ENCODE measurements around the gene ANKRD36B.
"Not testable (repeated sequence)": the region's sequence is repeated elsewhere in the genome, so short reads cannot be mapped to it uniquely, and the experiment has no call there.

ANKRD36B gene

DNA sequence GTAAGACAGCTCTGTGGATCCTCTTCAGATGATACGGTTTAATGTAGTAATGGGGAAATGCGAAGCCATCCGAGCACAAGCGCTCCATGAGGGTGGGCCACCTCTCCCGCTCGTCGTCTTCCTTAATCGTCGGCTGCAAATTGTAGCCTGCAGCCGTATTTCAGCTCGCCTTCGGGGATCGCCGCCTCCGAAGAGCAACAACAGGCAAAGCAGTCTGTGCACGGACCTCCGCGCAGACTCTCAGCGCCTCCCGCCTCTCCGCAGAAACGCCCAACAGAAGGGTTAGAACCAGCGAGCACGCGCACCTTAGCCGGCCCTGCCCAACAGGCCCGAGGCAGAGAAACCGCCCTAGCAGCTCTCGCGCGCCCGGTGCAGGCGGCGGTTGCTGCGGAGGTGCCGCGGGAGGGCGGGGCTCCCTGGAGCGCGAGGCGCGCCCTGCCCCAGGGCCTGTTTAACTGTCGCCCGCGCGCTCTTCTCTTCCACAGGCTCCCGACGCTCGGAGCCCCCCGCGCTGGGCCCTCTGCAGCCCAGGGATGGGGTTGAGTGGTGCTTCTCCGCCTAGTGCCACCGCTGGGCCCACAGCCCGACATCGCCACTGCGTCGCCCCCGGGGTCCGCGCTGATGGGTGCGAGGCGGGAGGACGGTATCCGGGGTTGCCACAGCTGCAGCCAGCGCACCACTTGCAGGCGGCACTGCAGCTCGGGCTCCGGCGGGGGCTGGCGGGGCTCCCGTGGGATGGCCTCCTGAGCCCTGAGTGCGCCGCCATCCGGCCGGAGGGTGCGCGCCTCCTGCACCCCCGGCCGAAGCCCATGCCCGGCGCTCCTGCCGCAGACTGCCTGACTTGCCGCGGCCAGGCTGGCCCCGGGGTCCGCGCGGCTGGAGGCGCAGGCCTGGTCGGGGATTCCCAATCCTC is at the start of gene ANKRD36B:
Gene ANKRD36B, minus strand, starts transcription at position 280 of the 913 bp plus-strand sequence. Its CDS starts 192 bp downstream, at position 88.
- not testable (repeated sequence) for DNase-seq

GRCh38 chr2:97626049-97626430 is 36.4 kb upstream of the ANKRD36B start:
- DNase-seq = not testable (repeated sequence)

DNA sequence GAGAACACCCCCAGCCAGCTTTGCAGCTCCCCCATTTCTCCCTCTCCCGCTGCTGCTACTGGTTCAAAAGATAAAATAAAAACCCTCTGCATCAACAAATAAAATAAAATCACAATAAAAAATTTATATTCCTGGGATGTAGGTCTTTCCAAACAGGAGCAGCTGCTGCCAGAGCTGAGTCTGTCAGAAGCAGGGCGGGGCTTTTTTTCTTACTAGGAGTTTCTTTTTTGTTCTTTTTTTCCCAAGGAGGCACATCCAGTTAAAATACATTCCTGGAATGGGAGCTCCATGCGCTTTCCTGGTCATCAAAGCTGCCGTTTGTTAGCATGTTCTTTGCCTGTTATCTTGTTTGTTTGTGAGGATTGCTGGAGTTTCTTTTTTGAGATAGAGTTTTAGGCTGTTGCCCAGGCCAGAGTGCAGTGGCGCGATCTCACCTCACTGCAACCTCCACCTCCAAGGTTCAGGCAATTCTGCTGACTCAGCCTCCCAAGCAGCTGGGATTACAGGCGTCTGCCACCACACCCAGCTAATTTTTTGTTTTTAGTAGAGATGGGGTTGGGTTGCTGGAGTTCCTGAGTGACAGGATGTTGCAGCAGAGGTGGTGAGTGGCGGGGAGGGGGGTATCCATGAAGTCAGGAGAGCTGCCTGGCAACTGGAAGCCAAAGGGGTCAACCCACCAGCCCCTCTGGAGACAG is 35.8 kb upstream of the ANKRD36B start:
- DNase-seq = not testable (repeated sequence)

DNA sequence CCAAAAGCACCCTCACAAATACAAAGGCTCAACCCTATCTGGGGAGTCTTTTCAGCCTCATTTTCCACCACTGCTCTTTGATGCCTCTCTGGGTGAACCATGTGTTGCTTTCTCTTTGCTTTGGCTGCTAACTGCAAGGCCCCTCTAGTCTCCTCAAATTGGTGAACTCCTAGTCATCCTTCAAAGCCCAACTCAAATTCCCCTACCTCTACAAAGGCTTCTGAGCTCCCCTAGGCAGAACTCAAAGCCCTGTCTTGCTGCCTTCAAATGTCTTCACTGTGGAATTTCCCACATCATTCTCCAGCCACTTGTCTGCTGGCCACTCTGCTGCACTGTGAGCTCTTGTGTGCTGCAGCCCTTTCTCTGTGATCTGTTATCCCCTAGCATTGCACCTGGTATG is 33.3 kb upstream of the ANKRD36B start:
- DNase-seq = not testable (repeated sequence)

DNA sequence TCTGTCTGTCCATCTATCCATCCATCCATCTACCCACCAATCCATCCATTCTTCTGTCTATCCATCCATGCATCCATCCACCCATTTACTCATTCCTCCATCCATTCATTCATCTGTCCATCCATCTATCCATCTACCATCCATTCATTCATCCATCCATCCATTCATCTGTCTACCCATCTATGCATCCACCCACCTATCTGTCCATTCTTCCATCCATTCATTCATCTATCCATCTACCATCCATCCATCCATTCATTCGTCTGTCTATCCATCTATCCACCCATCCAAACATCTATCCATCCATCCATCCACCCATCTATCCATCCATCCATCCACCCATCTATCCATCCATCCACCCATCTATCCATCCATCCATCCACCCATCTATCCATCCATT is 30.8 kb upstream of the ANKRD36B start:
- DNase-seq = not testable (repeated sequence)

- DNase-seq = not testable (repeated sequence)
Observed at GRCh38 chr2:97618939-97619827, 29.5 kb upstream of the ANKRD36B start.

DNA sequence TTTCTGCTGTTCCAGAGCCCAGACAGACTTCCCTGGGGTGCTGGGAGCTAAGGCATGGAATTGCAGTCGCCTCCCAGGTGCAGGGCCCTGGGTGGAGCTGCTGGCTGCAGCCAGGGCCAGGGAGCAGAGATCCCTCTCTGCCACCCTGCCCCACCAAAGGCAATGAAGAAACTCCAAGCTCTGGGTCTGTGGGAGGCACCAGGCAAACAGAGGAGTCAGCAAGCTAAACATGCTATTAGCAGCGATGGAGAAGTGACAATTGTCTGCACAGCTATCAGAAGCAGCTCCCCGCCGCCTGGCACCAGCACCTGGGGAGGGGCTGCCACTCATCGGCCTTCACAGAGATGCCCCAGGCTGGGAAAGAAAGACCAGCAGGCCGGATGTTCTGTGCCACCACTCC is 28.2 kb upstream of the ANKRD36B start:
- DNase-seq = no peak

DNA sequence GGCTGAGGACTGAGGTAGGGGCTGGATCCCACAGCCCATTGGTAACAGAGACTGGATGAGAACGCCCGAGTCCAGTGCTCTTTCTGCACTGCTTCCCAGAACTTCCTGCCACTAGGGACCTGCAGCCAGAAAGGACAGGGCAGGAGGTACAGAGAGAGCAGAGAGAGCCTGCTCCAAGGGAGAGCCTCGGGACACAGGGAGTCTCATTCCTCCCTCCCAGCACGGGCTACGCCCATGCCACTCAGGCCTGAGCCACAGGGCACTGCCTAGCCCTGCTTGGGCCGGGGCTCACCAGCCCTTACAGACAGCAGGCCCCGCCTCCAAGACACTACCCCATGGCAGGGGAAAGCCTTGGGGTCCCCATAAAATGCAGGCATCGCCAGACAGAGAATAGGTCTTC is 26.1 kb upstream of the ANKRD36B start:
- DNase-seq = not testable (repeated sequence)

DNA sequence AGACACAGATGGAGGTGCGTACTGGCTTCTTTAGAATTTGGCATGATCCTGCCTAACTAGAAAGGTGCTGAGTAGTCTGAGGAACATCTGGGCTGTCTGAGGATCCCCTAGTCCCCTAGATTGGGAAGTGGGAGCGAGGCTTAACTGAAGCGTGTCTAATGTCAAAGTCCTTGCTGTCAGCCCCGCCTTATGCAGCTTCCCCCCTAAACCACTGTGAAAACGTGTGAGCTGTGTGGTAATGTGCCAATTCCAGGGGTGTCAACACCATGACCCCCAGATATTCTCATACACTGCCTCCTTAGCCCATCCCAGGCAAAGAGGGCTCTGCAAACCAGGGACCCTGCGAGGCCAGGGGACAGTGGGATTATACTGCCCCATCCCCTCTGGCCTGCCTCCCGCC is 22.2 kb upstream of the ANKRD36B start:
- DNase-seq = not testable (repeated sequence)

GRCh38 chr2:97608745-97609144 is 19.1 kb upstream of the ANKRD36B start:
- not testable (repeated sequence) for DNase-seq

DNA sequence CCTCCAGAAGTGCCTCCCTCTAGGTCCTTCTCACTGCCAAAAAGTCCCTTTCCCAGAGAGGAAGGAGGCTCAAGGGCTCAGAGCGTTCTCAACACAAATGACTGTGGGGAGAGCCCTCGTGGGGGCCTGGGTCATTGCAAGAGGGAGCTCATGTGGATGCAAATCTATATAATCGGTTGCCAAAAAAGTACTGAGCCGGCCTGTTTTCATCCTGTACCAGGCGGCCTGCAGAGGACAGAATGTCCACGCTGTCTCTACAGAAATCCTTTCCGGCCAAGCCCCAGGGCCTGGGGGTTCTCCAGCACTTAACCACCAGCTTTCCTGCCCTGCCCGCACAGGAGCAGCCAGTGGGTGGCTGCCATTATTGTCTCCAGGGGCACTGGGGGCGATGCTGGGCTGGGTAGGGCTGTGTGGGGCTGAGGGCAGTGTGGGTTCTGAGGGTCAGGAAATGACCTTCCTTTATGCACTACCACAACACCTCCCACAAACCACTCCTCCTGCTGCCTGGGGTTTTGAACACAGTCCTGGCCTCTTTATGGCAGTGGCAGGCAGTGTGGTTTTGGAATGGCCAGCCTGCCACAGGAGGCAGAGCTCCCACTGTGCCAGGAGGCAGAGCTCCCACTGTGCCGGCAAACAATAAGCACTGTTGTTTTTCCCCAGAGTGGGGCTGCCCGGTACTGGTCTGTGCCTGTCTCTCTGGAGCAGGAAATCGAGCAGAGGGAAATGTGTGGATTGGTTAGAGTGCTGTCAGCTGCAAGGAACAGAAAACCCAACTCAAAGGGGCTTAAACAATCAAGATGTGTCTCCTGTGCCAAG is 16.1 kb upstream of the ANKRD36B start:
- DNase-seq = not testable (repeated sequence)

DNA sequence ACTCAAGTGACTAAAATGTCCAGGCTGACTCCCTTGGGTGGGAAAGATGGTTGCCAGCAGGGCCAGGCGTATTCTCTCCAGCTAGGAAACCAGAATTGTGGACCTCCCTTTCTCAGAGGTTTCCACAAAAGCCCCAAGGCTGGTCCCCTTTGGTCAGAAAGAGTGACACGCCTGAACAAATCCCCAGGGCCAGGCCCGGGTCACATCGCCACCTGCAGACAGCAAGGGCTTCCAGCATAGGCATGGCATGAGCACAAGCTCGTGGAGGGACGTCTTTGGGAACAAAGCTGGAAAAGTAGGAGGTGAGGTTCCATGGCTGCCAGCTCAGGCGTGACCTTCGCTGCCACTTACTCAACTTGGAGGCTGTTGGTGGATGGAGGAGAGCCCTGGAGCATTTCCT is 15.4 kb upstream of the ANKRD36B start:
- DNase-seq = not testable (repeated sequence)

- not testable (repeated sequence) for DNase-seq
Observed at GRCh38 chr2:97601537-97601936, 11.9 kb upstream of the ANKRD36B start.

- DNase-seq = not testable (repeated sequence)
Observed at GRCh38 chr2:97596180-97596579, 6.5 kb upstream of the ANKRD36B start.

- not testable (repeated sequence) for DNase-seq
Observed at GRCh38 chr2:97593520-97593919, 3.8 kb upstream of the ANKRD36B start.

DNA sequence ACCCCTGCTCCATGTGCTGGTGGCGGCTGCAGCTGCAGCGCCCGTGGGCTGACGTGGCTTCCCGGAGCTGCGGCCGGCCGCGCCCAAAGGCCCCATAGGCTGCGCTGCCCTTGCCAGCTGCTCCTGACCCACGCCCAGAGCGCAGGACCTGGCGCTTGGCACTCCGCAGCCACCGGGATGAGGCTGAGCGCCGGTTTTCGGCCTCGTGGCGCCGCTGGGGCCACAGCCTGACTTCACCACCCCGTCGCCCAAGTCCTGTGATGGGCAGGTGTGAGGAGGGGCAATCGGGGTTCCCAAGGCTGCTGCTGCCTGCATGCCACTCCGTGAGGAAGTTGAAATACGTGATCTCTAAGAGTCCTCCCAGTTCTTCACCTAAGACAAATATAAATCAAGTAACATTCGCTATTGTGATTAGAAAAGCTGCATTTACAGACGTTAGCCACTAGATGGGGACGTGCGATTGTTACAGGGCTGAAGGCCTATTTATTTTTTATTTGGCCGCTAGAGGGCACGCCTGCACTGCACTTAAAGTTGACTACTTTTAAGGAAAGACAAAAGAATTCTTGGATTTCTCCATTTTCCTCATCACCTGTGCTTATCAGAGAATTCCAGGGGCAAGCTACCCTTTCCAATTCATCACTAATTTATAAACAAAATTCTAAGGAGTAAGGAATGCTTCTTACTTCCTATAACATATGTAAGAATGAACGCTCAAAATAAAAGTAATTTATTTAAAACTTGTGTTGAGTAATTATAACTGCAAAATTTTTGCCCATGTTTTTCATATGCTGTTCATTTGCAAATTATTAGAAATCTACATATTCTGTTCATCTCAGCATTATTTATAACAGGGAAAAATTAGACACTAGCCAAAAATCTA is 1.1 kb upstream of the ANKRD36B start:
- DNase-seq = not testable (repeated sequence)

DNA sequence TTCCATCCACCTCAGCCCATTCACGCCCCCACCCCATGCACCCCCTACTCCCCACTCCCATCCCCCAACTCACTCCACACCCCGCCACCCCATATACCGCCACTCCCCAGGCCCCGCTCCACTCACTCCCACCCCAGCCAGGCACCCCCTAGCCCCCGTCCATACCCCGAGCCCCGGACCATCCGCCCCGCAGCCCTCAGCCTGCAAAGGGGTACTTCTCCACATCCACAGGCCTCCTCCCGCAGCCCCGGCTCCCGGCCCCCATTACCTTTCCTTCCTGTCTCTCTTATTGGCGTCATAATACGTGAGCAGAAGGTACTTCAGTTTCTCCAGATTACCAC is 450 bp downstream of the ANKRD36B start:
- DNase-seq = not testable (repeated sequence)

GRCh38 chr2:97565674-97566073 is 24.0 kb downstream of the ANKRD36B start:
- DNase-seq = not testable (repeated sequence)

DNA sequence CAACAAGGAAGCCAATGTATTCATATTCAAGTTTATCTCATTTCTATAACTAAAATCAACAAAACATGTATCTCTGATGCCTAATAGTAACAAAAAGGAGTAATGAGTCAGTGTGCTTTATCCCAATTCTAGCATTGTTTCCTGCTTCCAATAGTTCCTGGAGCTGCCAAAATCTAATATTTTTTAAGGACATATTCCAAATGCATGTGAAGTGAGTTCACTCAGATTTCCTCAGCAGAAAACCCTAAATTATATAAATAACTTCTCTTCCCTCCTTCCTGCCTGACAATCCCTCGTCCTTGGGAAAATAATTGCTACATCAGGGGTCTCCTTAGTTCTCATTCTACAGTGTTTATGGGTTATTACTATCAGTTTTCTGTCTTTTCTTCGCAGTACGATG is 37.3 kb downstream of the ANKRD36B start:
- not testable (repeated sequence) for DNase-seq

GRCh38 chr2:97550498-97550897 is 39.2 kb downstream of the ANKRD36B start:
- not testable (repeated sequence) for DNase-seq

DNA sequence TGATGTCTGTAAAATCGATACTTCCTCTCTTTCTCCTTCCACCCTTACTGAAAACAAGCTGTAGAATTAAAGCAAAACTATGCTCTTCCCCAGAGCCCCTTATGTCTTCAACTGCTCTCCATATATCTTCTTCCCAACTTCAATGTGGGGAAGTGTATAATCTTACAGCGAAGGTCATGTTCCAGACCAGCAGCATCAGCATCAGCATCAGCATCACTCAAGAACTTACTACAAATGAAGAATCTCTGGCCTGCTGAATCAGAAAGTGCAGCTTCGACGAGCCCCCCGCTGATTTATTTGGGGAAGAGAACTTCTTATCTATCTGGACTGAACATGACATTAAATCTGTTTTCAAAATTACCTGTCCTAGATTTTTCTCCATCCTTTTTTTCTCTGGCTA is 40.6 kb downstream of the ANKRD36B start:
- not testable (repeated sequence) for DNase-seq

Data from NCI-H524 (cell line).